ENCODE data around the gene LRIT2. TPM values are rescaled to one million over a fixed set of nuclear protein-coding genes. Genes with fewer than 3 reads are reported as not detected.

Gene LRIT2
- polyA plus RNA-seq, 1 experiment = not detected

DNA sequence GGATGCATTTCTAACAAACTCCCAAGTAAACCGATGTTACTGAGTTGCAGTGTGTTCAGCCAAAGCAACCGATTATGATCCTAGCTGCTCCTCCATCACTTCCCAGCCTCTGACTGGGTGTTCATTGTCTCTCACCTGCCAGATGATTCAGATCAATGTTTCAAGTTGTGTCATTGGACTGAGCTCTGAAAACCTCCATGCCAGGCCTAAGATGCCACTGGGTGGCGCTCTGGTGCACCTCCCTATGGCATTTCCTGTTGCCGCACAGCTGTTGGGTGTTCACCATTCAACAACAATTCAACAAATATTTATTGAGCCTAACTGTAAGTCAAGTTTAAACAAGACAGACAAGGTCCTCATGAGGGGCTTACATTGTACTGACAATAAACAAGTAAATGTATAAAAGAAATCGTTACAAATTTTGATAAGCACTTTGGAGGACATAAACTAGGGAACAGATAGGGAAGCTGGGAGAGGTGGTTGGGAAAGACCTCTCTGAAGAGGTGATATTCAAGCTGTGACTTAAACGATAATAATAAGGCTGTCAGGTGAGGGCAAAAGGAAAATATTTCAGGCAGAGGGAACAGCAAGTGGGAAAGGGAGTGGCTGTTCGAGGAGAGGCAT, 42.3 kb upstream of the LRIT2 start:
- ChIA-PET POLR2A (interaction anchor here (0.7 kb wide), 1 partner anchor 40 kb away, joined by 4 read pairs; no protein-coding TSS in a partner anchor), CTCF (interaction anchor here (0.6 to 13.4 kb wide), 22 partner anchors 9 to 275 kb away, joined by 3 to 427 read pairs (median 4); no protein-coding TSS in a partner anchor)
- Histone ChIP-seq H3K27me3 (ENCODE audit: control insufficient read depth, insufficient read depth, low read length) (peaks cover 7% of the 10 kb centered on the region), H3K27ac (ENCODE audit: low read depth, low read length) (no peak overlapping the region), H3K4me3 (ENCODE audit: low read depth, low read length) (no peak overlapping the region), H3K9me3 (ENCODE audit: control insufficient read depth, insufficient read depth, low read length) (no peaks in the 10 kb centered on the region)
- no peak for DNase-seq (ENCODE audit: low read depth, low spot score)
- TF ChIP-seq, protein P1, sequence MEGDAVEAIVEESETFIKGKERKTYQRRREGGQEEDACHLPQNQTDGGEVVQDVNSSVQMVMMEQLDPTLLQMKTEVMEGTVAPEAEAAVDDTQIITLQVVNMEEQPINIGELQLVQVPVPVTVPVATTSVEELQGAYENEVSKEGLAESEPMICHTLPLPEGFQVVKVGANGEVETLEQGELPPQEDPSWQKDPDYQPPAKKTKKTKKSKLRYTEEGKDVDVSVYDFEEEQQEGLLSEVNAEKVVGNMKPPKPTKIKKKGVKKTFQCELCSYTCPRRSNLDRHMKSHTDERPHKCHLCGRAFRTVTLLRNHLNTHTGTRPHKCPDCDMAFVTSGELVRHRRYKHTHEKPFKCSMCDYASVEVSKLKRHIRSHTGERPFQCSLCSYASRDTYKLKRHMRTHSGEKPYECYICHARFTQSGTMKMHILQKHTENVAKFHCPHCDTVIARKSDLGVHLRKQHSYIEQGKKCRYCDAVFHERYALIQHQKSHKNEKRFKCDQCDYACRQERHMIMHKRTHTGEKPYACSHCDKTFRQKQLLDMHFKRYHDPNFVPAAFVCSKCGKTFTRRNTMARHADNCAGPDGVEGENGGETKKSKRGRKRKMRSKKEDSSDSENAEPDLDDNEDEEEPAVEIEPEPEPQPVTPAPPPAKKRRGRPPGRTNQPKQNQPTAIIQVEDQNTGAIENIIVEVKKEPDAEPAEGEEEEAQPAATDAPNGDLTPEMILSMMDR (IDR thresholded peaks at IDR 0.05; ENCODE audit: low read depth, low read length) = peak; percentile 66

DNA sequence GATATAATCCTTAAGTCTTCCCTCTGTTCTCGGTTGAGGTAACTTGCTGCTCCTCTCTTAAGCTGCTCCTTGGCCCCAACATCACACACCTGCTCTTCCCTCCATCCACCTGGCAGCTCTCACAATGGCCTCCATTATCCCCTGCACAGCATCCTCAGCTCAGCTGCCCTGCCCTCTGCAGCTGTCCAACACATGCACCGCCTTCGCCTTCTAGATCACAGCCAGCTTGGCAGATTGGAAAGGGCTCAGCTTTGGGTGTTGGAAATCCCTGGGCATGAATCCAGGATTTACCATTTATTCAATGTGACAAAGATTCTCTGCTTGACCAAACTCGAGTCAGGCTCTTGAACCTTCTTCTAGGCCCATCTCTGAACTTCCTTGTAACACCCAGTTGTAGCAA, 40.1 kb upstream of the LRIT2 start:
- ChIA-PET CTCF (interaction anchor here (1.2 to 13.4 kb wide), 10 partner anchors 8 to 272 kb away, joined by 3 to 427 read pairs (median 7); no protein-coding TSS in a partner anchor), POLR2A (no interaction called here)
- H3K27me3 ChIP-seq (ENCODE audit: control insufficient read depth, insufficient read depth, low read length) = peaks cover 10% of the 10 kb centered on the region
- no peaks in the 10 kb centered on the region for H3K9me3 ChIP-seq (ENCODE audit: control insufficient read depth, insufficient read depth, low read length)
- no peak overlapping the region for H3K4me3 ChIP-seq (ENCODE audit: low read depth, low read length)
- H3K27ac ChIP-seq (ENCODE audit: low read depth, low read length) = no peak overlapping the region
- TF ChIP-seq, protein P1 (IDR thresholded peaks at IDR 0.05; ENCODE audit: low read depth, low read length) = no peak
- no peak for DNase-seq (ENCODE audit: low read depth, low spot score)

DNA sequence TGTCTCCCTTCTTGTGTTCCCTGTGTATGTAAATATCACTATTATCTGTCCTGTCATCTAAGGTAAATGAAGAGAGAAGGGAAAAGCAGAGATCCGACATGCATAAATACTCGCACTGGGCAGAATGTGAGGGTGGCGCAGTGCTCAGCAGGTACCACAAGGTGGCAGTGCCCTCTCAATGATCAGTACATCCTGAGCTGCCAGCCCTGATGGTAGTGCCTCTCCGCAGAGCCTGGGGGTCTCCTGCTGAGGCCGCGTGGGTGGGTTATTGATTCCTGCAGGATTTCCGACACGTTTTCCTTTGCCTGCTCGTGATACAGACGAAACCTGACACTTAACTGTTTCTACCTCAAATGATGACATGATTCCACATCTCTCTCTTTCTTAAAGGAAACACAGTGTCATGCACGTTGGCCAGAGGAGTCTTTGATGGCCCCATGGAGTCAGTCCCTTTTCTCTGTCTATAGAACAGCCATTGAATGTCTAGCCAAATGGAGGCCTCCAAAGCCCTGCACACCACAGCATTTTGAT, 39.3 kb upstream of the LRIT2 start:
- H3K9me3 ChIP-seq (ENCODE audit: control insufficient read depth, insufficient read depth, low read length) = no peaks in the 10 kb centered on the region
- H3K27ac ChIP-seq (ENCODE audit: low read depth, low read length) = no peak overlapping the region
- CTCF ChIA-PET = interaction anchor here (0.5 to 13.4 kb wide), 34 partner anchors 9 to 365 kb away, joined by 3 to 427 read pairs (median 5); no protein-coding TSS in a partner anchor
- POLR2A ChIA-PET = no interaction called here
- H3K4me3 ChIP-seq (ENCODE audit: low read depth, low read length) = no peak overlapping the region
- peaks cover 10% of the 10 kb centered on the region for H3K27me3 ChIP-seq (ENCODE audit: control insufficient read depth, insufficient read depth, low read length)
- DNase-seq (ENCODE audit: low read depth, low spot score) = peak; percentile 32
- TF ChIP-seq, protein P1 (IDR thresholded peaks at IDR 0.05; ENCODE audit: low read depth, low read length) = peak; percentile 98

DNA sequence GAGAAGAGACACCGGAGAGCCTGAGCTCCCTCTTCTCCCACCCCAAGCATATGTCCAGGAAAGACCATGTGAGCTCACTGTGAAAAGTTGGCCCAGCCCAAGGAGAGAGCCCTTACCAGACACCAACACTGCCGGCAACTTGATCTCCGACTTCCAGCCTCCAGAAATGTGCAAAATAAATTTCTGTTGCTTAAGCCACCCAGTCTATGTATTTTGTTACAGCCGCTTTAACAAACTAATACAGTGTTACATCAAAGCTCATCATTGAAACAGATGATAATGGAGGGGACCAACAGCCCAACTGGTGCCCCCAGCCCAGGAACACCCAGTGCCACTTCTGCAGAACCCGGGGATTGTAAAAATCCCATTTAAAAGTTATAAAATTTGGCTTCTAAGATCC, 38.4 kb upstream of the LRIT2 start:
- DNase-seq (ENCODE audit: low read depth, low spot score) = no peak
- peaks cover 10% of the 10 kb centered on the region for H3K27me3 ChIP-seq (ENCODE audit: control insufficient read depth, insufficient read depth, low read length)
- no peak overlapping the region for H3K4me3 ChIP-seq (ENCODE audit: low read depth, low read length)
- H3K27ac ChIP-seq (ENCODE audit: low read depth, low read length) = no peak overlapping the region
- TF ChIP-seq, protein P1 (IDR thresholded peaks at IDR 0.05; ENCODE audit: low read depth, low read length) = no peak
- H3K9me3 ChIP-seq (ENCODE audit: control insufficient read depth, insufficient read depth, low read length) = no peaks in the 10 kb centered on the region
- ChIA-PET POLR2A (no interaction called here), CTCF (interaction anchor here (0.5 to 13.4 kb wide), 33 partner anchors 9 to 925 kb away, joined by 3 to 427 read pairs (median 5); no protein-coding TSS in a partner anchor)
